Right lung (tissue), 5 donors: Measurements from ENCODE around the gene B3GNT7. TPM values are rescaled to one million over a fixed set of nuclear protein-coding genes. Genes with fewer than 3 reads are reported as not detected.
"Not testable (repeated sequence)": the region's sequence is repeated elsewhere in the genome, so short reads cannot be mapped to it uniquely, and the experiment has no call there.

Source experiments
- DNase-seq, 2 donors: peaks; one replicate each; pipeline ENCODE4 v3.0.0-alpha.2; 2013
- polyA plus RNA-seq, 5 donors: library from polyadenylated mRNA; unstranded; fragments of 120-200 nt; gene quantifications; one replicate each; pipeline versions ENCODE4 v1.2.1 to v1.2.3, GENCODE V29; 2013; ENCODE audit warnings: inconsistent platforms in 1 of 5, low replicate concordance in 1 of 5; ENCODE audit not compliant: insufficient read length in 5 of 5, insufficient read depth in 1 of 5

Gene B3GNT7
- polyA plus RNA-seq, 5 donors = 2.0 to 5.2 (median 3.3) TPM

DNA sequence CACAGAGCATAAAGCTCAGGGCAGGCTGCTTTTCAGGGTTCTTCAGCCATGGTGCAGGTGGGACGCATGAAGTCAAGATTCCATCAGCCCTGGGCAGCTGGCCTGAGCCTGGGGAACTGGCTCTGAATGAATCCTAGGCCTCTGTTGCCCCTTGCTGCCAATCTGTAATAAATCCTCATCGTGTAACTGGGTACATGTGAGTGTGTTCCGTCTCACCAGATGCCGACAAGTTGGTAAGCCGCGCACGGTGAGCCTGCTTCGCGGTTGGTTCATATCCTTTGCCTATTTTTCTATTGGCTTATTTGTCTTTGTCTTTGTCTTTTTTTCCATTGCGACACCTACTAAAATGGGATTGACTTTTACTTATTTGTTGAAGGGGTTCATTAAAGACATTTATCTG, 27.7 kb downstream of the B3GNT7 start:
- DNase-seq = no peak

DNA sequence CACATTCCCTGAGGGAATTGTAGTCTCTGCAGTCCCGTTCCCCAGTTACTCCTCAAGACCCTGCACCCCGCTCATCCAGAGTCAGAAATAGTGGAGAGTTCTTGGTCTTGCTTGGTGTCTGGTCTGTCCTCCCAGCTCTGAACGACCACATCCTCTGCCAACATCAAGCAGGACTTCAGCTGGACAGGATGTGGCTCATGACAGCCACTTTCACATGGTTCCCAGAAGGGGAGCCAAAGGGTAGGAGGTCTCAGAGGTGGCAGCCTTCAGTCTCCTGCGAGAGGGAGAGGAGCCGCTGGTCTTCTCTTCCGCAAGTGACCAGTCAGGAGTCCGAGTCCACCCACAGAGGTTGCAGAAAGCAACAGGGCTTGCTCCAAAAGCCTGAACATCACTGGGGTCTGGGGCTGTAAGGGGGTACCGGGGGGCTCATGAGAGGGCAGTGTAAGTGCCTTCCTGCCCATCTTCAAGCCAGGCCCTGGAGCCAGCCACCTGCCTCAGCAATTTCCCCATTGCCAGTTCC, 29.8 kb downstream of the B3GNT7 start:
- no peak for DNase-seq

DNA sequence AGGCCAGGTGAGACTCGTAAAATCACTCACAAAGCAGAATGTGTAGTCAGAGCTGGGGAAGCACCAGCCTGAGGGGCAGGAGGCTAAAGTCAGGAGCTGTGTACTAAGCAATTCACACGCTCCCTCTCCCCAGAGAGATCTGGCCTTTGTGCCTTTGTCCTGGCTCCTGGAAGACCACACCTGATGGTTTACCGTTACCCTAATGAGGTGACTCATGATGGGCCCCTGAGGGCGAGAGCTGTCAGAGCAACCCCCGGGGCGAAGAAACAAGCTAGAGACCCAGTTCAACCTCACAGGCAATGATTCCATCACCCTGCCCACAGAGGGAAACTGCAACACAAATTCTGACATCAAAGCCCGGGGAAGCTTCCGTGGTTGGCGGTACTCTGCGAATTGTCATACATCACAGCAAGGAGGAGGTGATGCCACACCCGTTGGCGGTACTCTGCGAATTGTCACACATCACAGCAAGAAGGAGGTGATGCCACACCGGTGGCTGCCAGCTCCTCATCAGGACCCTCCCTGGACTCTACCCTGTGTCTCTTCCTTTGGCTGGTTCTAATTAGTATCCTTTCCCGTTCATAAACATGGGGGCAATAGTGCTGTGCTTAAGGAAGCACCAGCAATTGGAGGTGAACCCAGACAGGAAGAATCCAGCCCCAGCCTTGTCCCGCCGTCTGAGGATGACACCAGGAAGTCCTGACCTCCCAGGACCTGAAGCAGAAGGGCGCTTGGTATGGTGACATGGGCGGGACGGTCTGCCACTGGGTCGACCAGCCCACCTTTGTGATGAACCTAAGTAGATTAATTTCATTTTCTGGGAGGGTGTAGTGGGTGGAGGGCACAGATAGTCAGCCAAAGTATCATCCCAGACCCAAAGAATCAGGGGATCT, 30.5 kb downstream of the B3GNT7 start:
- DNase-seq = no peak

DNA sequence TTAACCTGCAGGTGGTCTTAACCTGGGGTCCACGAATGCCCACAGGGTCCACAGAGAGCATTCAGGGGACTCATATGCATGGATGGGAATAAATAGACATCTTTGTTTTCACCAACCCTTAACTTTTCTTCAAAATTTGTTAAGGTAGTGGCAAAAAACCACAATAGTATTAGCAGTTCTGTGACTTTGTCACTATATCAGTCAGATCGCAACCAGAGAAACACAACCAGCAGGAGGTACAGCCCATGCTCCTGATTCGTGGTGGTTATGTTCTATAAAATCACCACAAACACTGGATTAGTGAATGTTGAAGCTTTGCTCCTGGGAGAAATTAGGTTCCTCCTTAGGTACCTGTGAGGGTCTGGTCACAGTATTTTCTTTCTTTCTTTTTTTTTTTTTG, 31.6 kb downstream of the B3GNT7 start:
- no peak for DNase-seq

DNA sequence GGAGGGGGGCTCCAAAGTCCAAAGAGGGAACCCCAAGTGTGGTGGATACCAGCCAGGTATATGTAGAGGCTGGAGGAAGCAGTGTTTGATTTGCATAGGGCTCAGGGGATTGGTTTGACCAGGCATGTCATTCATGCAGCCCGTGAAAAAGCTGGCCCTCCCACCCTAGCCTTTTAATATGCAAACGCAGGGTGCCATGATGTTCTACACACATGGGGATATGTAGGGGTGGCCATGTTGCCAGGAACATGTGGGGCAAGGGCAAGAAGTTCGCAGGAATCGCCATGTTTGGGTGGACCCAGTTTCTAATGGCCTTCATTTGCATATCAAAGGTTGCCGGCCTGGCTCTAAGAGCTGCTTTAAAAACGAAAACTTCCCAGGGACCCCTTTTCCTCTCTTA, 33.6 kb downstream of the B3GNT7 start:
- no peak for DNase-seq

DNA sequence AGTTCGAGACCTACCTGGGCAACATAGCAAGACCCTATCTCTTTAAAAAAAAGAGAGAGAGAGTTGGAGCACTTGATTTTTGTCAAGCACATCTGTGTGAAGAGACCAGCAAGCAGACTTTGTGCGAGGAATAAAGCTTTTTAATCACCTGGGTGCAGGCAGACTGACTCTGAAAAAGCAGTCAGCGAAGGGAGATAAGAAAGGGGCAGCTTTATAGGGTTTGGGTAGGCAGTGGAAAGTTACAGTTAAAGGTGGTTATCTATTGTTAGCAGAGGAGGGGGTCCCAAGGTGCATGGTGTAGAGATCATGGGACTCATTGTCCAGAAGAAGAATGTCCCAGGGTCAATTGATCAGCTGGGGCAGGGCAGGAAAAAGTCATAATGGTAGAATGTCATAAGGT, 34.4 kb downstream of the B3GNT7 start:
- DNase-seq = no peak

DNA sequence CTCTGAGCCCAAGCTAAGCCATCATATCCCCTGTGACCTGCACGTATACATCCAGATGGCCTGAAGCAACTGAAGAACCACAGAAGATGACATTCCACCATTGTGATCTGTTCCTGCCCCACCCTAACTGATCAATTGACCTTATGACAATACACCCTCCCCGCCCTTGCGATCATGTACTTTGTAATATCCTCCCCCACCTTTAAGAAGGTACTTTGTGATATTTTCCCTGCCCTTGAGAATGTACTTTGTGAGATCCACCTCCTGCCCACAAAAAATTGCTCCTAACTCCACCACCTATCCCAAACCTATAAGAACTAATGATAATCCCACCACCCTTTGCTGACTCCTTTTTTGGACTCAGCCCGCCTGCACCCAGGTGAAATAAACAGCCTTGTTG, 34.9 kb downstream of the B3GNT7 start:
- not testable (repeated sequence) for DNase-seq

DNA sequence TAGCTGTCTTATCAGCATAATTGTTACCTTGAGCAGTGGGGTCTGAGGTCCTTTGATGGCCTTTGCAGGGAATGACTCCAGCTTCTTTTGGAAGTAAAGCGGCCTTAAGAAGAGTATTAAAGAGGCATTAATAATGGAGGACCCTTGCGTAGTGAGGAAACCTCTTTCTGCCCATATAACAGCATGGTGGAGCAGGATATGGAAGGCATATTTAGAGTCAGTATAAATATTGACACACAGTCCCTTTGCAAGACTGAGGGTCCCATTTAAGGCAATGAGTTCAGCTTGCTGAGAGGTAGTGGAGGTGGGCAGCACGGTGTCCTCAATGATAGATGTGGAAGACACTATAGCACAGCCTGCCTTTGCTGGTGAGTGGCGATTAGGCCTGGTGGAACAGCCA, 36.1 kb downstream of the B3GNT7 start:
- no peak for DNase-seq

DNA sequence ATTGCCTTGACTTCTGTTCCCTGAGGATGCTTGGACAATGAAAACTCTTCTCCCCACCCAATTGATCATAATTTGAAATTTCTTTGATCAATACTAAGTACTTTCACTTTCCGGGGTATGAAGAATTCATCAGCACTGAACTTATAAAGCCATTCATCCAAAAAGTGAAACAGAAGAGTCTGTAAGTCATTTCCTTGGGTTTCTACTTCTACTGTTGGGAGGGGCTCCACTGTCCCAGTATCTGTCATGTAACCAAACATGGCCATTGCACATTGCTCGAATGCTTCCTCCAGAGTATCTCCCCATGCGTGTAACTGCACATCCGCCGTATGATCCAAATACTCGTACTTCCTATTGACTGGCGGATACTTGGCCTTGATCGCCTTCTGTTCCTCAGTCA, 38.5 kb downstream of the B3GNT7 start:
- DNase-seq = no peak

DNA sequence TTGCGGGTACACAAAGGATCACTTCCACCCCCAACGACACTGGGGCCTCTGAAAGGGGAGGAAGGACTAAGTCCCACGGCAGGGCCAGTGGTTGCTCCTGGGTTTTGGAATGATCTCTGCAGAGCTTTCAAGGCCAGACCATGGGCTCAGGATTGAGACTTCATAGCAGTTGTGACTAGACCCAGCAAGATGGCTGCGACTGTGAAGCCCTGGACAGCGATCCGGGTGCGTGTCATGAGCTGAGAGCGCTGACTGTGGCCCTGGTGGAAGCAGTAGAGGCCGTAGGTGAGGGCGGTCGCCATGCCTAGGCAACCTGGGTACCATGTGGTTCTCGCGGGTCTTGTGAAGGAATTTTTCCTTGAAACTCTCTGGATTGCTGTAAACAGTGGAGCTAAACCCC, 41.4 kb downstream of the B3GNT7 start:
- no peak for DNase-seq

DNA sequence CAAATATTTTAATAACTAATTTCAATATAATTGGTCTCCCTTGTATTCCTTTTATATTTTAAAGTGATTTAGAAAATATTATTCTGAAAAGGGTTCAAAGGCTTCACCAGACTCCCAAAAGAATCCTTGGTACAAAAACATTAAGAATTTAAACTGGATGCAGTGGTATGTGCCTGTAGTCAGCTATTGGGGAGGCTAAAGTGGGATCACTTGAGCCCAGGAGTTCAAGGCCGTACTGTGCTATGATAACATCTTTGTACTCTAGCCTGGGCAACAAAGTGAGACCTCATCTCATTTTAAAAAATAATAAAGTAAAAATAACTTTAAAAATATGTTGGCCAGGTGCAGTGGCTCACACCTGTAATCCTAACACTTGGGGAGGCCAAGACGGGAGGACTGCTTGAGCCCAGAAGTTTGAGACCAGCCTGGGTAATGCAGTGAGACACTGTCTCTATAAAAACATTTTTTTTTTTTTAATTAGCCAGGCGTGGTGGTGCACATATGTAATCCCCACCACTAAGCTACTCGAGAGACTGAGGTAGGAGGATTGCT, 54.1 kb downstream of the B3GNT7 start:
- no peak for DNase-seq

DNA sequence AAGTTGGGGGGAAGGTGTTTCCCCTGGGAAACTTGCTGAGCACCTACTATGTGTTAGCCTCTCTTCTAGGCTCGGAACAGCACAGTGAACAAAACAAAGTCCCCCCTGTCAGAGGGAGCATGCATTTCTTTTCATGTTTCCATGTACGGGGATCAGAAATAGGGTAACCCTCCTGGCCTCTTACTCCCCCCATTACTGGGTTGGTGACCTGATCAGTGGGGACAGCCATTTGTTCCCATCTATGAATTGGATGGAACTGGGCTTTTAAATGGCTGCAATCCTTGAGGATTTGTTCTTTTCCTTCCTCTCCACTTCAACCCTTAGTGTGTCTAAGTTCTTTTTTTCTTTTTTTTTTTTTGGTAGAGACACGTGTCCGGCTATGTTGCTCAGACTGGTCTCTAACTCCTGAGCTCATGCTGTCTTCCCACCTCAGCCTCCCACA, 55.1 kb downstream of the B3GNT7 start:
- DNase-seq = no peak

Other genes with a start within 250 kb of the B3GNT7 start
- gene ARMC9, start 197.1 kb upstream of the B3GNT7 start, polyA plus RNA-seq = 10 to 100 TPM; 11.3 to 14.8 (median 12.9) TPM
- 1,000 to 10,000 TPM in 1 of 5 donors, 100 to 1,000 TPM in 4; 767 to 1,092 (median 942) TPM for gene NCL, start 68.8 kb downstream of the B3GNT7 start, polyA plus RNA-seq
- gene NMUR1, start 134.7 kb downstream of the B3GNT7 start, polyA plus RNA-seq = under 1 TPM; 0.34 to 0.75 (median 0.55) TPM
- gene TEX44, start 197.2 kb downstream of the B3GNT7 start, polyA plus RNA-seq = under 1 TPM in 1 of 5 donors, not detected in 4; 0.15 TPM